Loucy (cell line): Measurements from ENCODE around the gene SLC10A7.
A peak's percentile ranks its signal among the peaks of the same experiment; 100 is the strongest.

Experiments
- H2AFZ ChIP-seq: fragments of 200-600 bp; sonication (generic); 2 replicates; pipeline ENCODE4 v1.6.0; 2016; ENCODE audit warnings: antibody characterized with exemption, mild to moderate bottlenecking, low read length, moderate library complexity
- H3F3A ChIP-seq: fragments of 200-600 bp; 2 replicates; pipeline ENCODE4 v1.6.0; 2016; ENCODE audit warnings: antibody characterized with exemption, low read depth, mild to moderate bottlenecking
- H3K27me3 ChIP-seq: fragments of 200-600 bp; sonication (generic); 2 replicates; pipeline ENCODE4 v1.6.1; 2014; ENCODE audit warnings: low read length, mild to moderate bottlenecking; ENCODE audit not compliant: insufficient read depth, poor library complexity, severe bottlenecking
- H3K36me3 ChIP-seq: fragments of 200-600 bp; sonication (generic); 2 replicates; pipeline ENCODE4 v1.6.1; 2016; ENCODE audit warnings: low read length; ENCODE audit not compliant: insufficient read depth
- H3K4me1 ChIP-seq: fragments of 200-600 bp; sonication (generic); 2 replicates; pipeline ENCODE4 v1.5.1; 2014; ENCODE audit warnings: low read length, mild to moderate bottlenecking; ENCODE audit not compliant: insufficient read depth, poor library complexity, severe bottlenecking
- H3K4me2 ChIP-seq: fragments of 200-600 bp; sonication (generic); 2 replicates; pipeline ENCODE4 v1.6.0; 2014; ENCODE audit warnings: antibody characterized with exemption, low read length, low read depth, mild to moderate bottlenecking; ENCODE audit not compliant: poor library complexity, severe bottlenecking
- H3K4me3 ChIP-seq: fragments of 200-600 bp; sonication (generic); 2 replicates; pipeline ENCODE4 v1.5.1; 2014; ENCODE audit warnings: low read length, mild to moderate bottlenecking, mixed read lengths; ENCODE audit not compliant: poor library complexity, severe bottlenecking
- H3K79me2 ChIP-seq: fragments of 200-600 bp; sonication (generic); 2 replicates; pipeline ENCODE4 v1.6.1; 2014; ENCODE audit warnings: low read length; ENCODE audit not compliant: insufficient read depth
- H3K9ac ChIP-seq: fragments of 200-600 bp; sonication (generic); 2 replicates; pipeline ENCODE4 v1.6.0; 2014; ENCODE audit warnings: mild to moderate bottlenecking, low read depth, low read length, moderate library complexity; ENCODE audit not compliant: poor library complexity, severe bottlenecking
- H3K9me2 ChIP-seq: fragments of 200-600 bp; sonication (generic); replicated peaks from 2 replicates; pipeline ENCODE4 v1.6.1; 2016; ENCODE audit warnings: low read depth, low read length, mixed read lengths
- H3K9me3 ChIP-seq: fragments of 200-600 bp; sonication (generic); 2 replicates; pipeline ENCODE4 v1.6.1; 2014; ENCODE audit warnings: mild to moderate bottlenecking, antibody characterized with exemption, low read length, low read depth; ENCODE audit not compliant: insufficient read depth
- H4K20me1 ChIP-seq: fragments of 200-600 bp; sonication (generic); 2 replicates; pipeline ENCODE4 v1.6.0; 2014; ENCODE audit warnings: antibody characterized with exemption, low read length, mild to moderate bottlenecking; ENCODE audit not compliant: insufficient read depth, poor library complexity, severe bottlenecking
- EZH2phosphoT487 ChIP-seq: fragments of 200-600 bp; IDR thresholded peaks from 2 replicates; pipeline ENCODE4 v1.6.1; 2018; ENCODE audit warnings: antibody characterized with exemption, mild to moderate bottlenecking, moderate library complexity, borderline replicate concordance
- TF ChIP-seq, protein P1 (sequence below): fragments of 200-600 bp; sonication (generic); conservative IDR thresholded peaks from 2 replicates; pipeline ENCODE4 v1.5.1; 2014; ENCODE audit warnings: mild to moderate bottlenecking, antibody characterized with exemption, low read length

Gene SLC10A7

GRCh38 chr4:146550161-146550560 is 28.4 kb upstream of the SLC10A7 start:
- no peaks in the 10 kb centered on the region for H4K20me1 ChIP-seq
- no peaks in the 10 kb centered on the region for H3K9me2 ChIP-seq
- no peaks in the 10 kb centered on the region for H3K9me3 ChIP-seq
- H3K4me2 ChIP-seq, result no peak overlapping the region
- H3K79me2 ChIP-seq, result no peaks in the 10 kb centered on the region
- no peaks in the 10 kb centered on the region for H3K27me3 ChIP-seq
- H3F3A ChIP-seq, result no peaks in the 10 kb centered on the region
- no peak overlapping the region for H2AFZ ChIP-seq
- no peaks in the 10 kb centered on the region for H3K4me1 ChIP-seq
- no peaks in the 10 kb centered on the region for H3K36me3 ChIP-seq
- TF ChIP-seq, protein P1, sequence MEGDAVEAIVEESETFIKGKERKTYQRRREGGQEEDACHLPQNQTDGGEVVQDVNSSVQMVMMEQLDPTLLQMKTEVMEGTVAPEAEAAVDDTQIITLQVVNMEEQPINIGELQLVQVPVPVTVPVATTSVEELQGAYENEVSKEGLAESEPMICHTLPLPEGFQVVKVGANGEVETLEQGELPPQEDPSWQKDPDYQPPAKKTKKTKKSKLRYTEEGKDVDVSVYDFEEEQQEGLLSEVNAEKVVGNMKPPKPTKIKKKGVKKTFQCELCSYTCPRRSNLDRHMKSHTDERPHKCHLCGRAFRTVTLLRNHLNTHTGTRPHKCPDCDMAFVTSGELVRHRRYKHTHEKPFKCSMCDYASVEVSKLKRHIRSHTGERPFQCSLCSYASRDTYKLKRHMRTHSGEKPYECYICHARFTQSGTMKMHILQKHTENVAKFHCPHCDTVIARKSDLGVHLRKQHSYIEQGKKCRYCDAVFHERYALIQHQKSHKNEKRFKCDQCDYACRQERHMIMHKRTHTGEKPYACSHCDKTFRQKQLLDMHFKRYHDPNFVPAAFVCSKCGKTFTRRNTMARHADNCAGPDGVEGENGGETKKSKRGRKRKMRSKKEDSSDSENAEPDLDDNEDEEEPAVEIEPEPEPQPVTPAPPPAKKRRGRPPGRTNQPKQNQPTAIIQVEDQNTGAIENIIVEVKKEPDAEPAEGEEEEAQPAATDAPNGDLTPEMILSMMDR, result no peak
- no peak for TF ChIP-seq EZH2phosphoT487
- no peak overlapping the region for H3K9ac ChIP-seq
- no peak overlapping the region for H3K4me3 ChIP-seq

GRCh38 chr4:146548443-146548842 is 26.7 kb upstream of the SLC10A7 start:
- TF ChIP-seq EZH2phosphoT487, result no peak
- TF ChIP-seq, protein P1, result no peak
- Histone ChIP-seq H3K9me2 (no peaks in the 10 kb centered on the region), H3K27me3 (no peaks in the 10 kb centered on the region), H3K9me3 (peaks cover 7% of the 10 kb centered on the region; the same call in 1 of the 2 replicates), H3F3A (no peaks in the 10 kb centered on the region), H3K79me2 (no peaks in the 10 kb centered on the region), H2AFZ (no peak overlapping the region), H3K4me2 (no peak overlapping the region), H3K36me3 (no peaks in the 10 kb centered on the region), H4K20me1 (no peaks in the 10 kb centered on the region), H3K9ac (no peak overlapping the region), H3K4me1 (no peaks in the 10 kb centered on the region), H3K4me3 (no peak overlapping the region)

DNA sequence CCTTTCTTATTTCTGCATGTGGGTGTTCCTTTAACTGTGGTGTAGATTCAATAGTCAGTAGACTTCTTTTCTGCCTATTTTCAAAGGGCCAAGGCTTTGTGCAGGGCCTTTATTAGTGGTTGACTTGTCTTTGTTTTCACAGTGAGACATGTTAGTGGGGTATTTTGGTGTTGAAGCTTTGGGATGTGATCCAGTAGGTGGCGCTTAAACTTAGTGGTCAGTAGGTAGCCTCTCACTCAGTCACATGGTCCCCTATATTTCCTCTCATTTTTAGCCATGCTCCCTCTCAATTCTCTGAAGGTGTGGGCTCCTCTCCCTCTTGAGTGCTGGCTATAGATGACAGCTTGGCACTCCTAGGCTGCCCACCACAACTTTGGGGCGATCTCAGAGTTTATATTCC is 23.4 kb upstream of the SLC10A7 start:
- Histone ChIP-seq H3K9me2 (no peaks in the 10 kb centered on the region), H3K79me2 (no peaks in the 10 kb centered on the region)

More for the DNA sequence above, 23.4 kb upstream of the SLC10A7 start:
- Histone ChIP-seq H3K27me3 (no peaks in the 10 kb centered on the region), H3K4me2 (no peak overlapping the region), H2AFZ (no peak overlapping the region), H3K4me1 (no peaks in the 10 kb centered on the region), H3K4me3 (no peak overlapping the region), H3K9ac (no peak overlapping the region), H3F3A (no peaks in the 10 kb centered on the region), H4K20me1 (no peaks in the 10 kb centered on the region), H3K36me3 (no peaks in the 10 kb centered on the region), H3K9me3 (peaks cover 10% of the 10 kb centered on the region; the same call in 1 of the 2 replicates)
- TF ChIP-seq, protein P1, result peak; percentile 52
- TF ChIP-seq EZH2phosphoT487, result no peak
